Measurements from ENCODE around the gene WIF1.

The WIF1 gene

GRCh38 chr12:65022421-65022820 is 98.7 kb downstream of the WIF1 start:
- no peak for DNase-seq (ENCODE audit: low spot score)

- DNase-seq (ENCODE audit: low spot score) = no peak
Measured at GRCh38 chr12:65019696-65020234, 101.3 kb downstream of the WIF1 start.

GRCh38 chr12:65016881-65017650 is 104.0 kb downstream of the WIF1 start:
- DNase-seq (ENCODE audit: low spot score) = no peak

GRCh38 chr12:65015850-65016249 is 105.3 kb downstream of the WIF1 start:
- DNase-seq (ENCODE audit: low spot score) = no peak

- no peak for DNase-seq (ENCODE audit: low spot score)
Measured at GRCh38 chr12:65014504-65015271, 106.4 kb downstream of the WIF1 start.

GRCh38 chr12:65010437-65010836 is 110.7 kb downstream of the WIF1 start:
- no peak for DNase-seq (ENCODE audit: low spot score)

GRCh38 chr12:65005716-65006115 is 115.4 kb downstream of the WIF1 start:
- DNase-seq (ENCODE audit: low spot score) = no peak

GRCh38 chr12:65004270-65004669 is 116.8 kb downstream of the WIF1 start:
- DNase-seq (ENCODE audit: low spot score) = no peak
